IgD-negative memory B cell (primary cell): ENCODE results near the gene GAS7. TPM values are rescaled to one million over a fixed set of nuclear protein-coding genes. Genes with fewer than 3 reads are reported as not detected.
"Not testable (repeated sequence)": the region's sequence is repeated elsewhere in the genome, so short reads cannot be mapped to it uniquely, and the experiment has no call there.

ENCODE experiments used
- H3K27ac Mint-ChIP-seq, 3 donors: one replicate each; pipeline ENCODE4 v1.8.0; 2020 to 2022; ENCODE audit warnings: mild to moderate bottlenecking in 3 of 3, mixed read lengths in 3 of 3, moderate library complexity in 1 of 3
- H3K27me3 Mint-ChIP-seq: one replicate; pipeline ENCODE4 v1.8.0; 2021; ENCODE audit warnings: mixed read lengths
- H3K36me3 Mint-ChIP-seq: one replicate; pipeline ENCODE4 v1.8.0; 2020; ENCODE audit warnings: mild to moderate bottlenecking, mixed read lengths
- H3K4me1 Mint-ChIP-seq, 3 donors: one replicate each; pipeline ENCODE4 v1.8.0; 2020 to 2022; ENCODE audit warnings: mixed read lengths in 3 of 3, mild to moderate bottlenecking in 1 of 3
- H3K4me3 Mint-ChIP-seq, 4 donors: one replicate each; pipeline ENCODE4 v1.8.0; 2020 to 2022; ENCODE audit warnings: mild to moderate bottlenecking in 4 of 4, mixed read lengths in 4 of 4, moderate library complexity in 3 of 4
- H3K9me3 Mint-ChIP-seq, 3 donors: one replicate each; pipeline ENCODE4 v1.8.0; 2020 to 2021; ENCODE audit warnings: mixed read lengths in 3 of 3, mild to moderate bottlenecking in 1 of 3
- polyA plus RNA-seq: library from polyadenylated mRNA; unstranded; fragments of 300-500 nt; fragmentation: Illumina TruSeq; gene quantifications from one replicate; pipeline ENCODE4 v1.2.3, GENCODE V29; 2021

The GAS7 gene
- polyA plus RNA-seq, 1 donor from 2014 or later, result 1.7 TPM

GRCh38 chr17:10062691-10063385, 135.6 kb downstream of the GAS7 start:
- Mint-ChIP-seq H3K27ac (peak overlapping the region in 1 of 3 donors; percentile 38), H3K4me3 (peak overlapping the region; percentile 44 to 88 (median 66)), H3K36me3 (no peaks in the 10 kb centered on the region), H3K9me3 (peaks cover 1 to 8% (median 1%) of the 10 kb centered on the region in 3 donors), H3K4me1 (peaks cover 27 to 36% (median 31%) of the 10 kb centered on the region in 3 donors), H3K27me3 (peaks cover 10% of the 10 kb centered on the region)

DNA sequence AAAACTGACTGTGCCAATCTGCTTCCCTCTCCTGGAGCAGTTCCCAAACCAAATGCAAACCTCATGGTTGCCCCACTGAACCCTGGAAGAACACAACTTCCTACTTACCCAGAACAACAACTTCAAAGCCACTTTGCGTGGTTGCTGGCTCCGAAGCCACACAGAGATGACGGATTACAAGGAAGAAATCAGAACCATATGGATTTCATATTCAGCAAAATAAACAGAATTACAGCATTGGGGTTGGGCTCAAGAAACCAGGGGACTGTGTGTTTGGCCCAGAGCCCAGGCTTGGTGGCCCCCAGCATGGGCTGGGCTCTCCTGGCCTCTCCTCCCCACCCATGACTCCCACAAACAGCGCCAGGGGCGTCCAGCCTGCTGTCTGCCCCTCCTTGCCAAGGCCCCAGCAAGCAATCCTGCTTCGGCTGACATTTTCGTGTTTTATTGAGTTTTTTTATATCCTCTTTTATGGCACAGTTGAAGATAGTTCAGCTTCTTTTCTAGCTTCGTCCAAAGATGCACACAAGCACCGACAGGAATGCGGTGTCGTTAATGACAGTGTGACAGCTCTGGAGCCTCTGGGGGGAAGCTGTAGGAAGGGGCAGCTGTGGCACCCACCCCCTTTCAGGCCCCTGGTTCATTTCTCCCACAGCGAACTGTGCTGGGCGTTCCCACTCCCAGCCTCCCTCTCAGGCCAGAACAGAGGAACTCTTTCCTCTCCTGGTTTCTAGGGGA, 137.1 kb downstream of the GAS7 start:
- Mint-ChIP-seq H3K27me3 (peaks cover 10% of the 10 kb centered on the region), H3K4me1 (peaks cover 27 to 36% (median 31%) of the 10 kb centered on the region in 3 donors), H3K9me3 (peaks cover 1 to 8% (median 1%) of the 10 kb centered on the region in 3 donors), H3K36me3 (no peaks in the 10 kb centered on the region), H3K27ac (peak overlapping the region in 2 of 3 donors; percentile 31 to 68), H3K4me3 (no peak overlapping the region)

- Mint-ChIP-seq H3K27ac (peak overlapping the region in 1 of 3 donors; percentile 68), H3K4me1 (peaks cover 27 to 35% (median 34%) of the 10 kb centered on the region in 3 donors), H3K27me3 (peaks cover 10% of the 10 kb centered on the region), H3K4me3 (no peak overlapping the region), H3K9me3 (peaks cover 0 to 4% (median 1%) of the 10 kb centered on the region in 3 donors), H3K36me3 (no peaks in the 10 kb centered on the region)
Measured at GRCh38 chr17:10060526-10060925, 137.9 kb downstream of the GAS7 start.

- Mint-ChIP-seq H3K27me3 (peaks cover 10% of the 10 kb centered on the region), H3K4me1 (peaks cover 27 to 35% (median 30%) of the 10 kb centered on the region in 3 donors), H3K27ac (peak overlapping the region; percentile 69 to 90 (median 81)), H3K4me3 (peak overlapping the region; percentile 25 to 70 (median 41)), H3K9me3 (peaks cover 0 to 1% (median 0%) of the 10 kb centered on the region in 3 donors), H3K36me3 (no peaks in the 10 kb centered on the region)
Measured at GRCh38 chr17:10059684-10060211, 138.7 kb downstream of the GAS7 start.

DNA sequence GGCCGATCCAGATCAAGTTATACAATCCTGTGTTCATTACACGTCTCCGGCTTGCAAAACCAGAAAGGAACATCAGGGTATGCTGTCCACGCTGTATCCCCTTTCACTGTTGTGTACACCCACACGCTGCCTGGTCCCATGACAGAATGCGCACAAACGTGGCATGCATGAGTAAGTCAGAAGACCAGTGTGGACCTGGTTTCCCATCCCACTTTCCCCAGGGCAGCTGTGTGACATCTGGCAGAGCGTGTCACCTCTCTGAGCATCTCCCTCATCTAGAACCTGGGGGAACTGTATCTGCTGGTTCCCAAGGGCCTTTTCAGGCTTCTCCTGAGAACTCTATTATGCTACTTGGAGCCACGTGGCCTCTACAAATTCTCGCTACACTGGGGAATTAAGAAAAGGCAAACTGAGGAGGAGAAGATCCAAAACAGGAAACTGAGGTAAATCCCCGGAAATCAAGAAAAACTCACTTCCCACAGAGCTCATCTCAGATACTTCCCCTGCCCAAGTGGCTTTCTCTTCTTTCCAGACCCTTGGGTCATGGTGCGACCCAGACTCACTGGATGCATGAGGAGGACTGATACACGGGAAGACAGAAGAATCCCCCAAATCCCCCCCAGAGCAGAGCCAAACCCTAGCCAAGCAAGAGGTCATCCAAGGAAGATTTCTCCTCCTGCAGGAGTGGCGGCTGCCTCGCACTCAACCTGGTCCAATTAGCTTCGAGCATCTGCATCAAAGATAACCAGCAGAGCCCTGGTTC, 139.3 kb downstream of the GAS7 start:
- H3K27me3 Mint-ChIP-seq, result peaks cover 8% of the 10 kb centered on the region
- peaks cover 27 to 35% (median 30%) of the 10 kb centered on the region in 3 donors for H3K4me1 Mint-ChIP-seq
- peak overlapping the region; percentile 69 to 90 (median 81) for H3K27ac Mint-ChIP-seq
- peaks cover 0 to 1% (median 0%) of the 10 kb centered on the region in 3 donors for H3K9me3 Mint-ChIP-seq
- no peaks in the 10 kb centered on the region for H3K36me3 Mint-ChIP-seq
- H3K4me3 Mint-ChIP-seq, result peak overlapping the region; percentile 25 to 75 (median 41)

DNA sequence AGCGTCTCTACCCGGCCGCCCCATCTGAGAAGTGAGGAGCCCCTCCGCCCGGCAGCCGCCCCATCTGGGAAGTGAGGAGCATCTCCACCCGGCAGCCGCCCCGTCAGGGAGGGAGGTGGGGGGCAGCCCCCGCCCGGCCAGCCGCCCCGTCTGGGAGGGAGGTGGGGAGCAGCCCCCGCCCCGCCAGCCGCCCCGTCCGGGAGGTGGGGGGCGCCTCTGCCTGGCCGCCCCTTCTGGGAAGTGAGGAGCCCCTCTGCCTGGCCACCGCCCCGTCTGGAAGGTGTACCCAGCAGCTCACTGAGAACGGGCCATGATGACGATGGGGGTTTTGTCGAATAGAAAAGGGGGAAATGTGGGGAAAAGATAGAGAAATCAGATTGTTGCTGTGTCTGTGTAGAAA, 140.9 kb downstream of the GAS7 start:
- not testable (repeated sequence) for H3K9me3 Mint-ChIP-seq, H3K36me3 Mint-ChIP-seq, H3K4me3 Mint-ChIP-seq, H3K27ac Mint-ChIP-seq, H3K27me3 Mint-ChIP-seq
- peaks cover 14 to 23% (median 18%) of the 10 kb centered on the region in 3 donors for H3K4me1 Mint-ChIP-seq

- Mint-ChIP-seq H3K27me3 (peaks cover 2% of the 10 kb centered on the region), H3K9me3 (no peaks in the 10 kb centered on the region)
Measured at GRCh38 chr17:10055262-10055975, 143.0 kb downstream of the GAS7 start.

GRCh38 chr17:10053782-10054540, 144.4 kb downstream of the GAS7 start:
- Mint-ChIP-seq H3K4me3 (no peak overlapping the region), H3K9me3 (no peaks in the 10 kb centered on the region), H3K4me1 (peaks cover 10 to 15% (median 14%) of the 10 kb centered on the region in 3 donors), H3K36me3 (peaks cover 2% of the 10 kb centered on the region), H3K27ac (no peak overlapping the region), H3K27me3 (no peaks in the 10 kb centered on the region)

More at GRCh38 chr17:10055262-10055975, 143.0 kb downstream of the GAS7 start:
- Mint-ChIP-seq H3K4me1 (peaks cover 17 to 24% (median 23%) of the 10 kb centered on the region in 3 donors), H3K36me3 (peaks cover 2% of the 10 kb centered on the region), H3K4me3 (no peak overlapping the region), H3K27ac (peak overlapping the region in 1 of 3 donors; percentile 2)

DNA sequence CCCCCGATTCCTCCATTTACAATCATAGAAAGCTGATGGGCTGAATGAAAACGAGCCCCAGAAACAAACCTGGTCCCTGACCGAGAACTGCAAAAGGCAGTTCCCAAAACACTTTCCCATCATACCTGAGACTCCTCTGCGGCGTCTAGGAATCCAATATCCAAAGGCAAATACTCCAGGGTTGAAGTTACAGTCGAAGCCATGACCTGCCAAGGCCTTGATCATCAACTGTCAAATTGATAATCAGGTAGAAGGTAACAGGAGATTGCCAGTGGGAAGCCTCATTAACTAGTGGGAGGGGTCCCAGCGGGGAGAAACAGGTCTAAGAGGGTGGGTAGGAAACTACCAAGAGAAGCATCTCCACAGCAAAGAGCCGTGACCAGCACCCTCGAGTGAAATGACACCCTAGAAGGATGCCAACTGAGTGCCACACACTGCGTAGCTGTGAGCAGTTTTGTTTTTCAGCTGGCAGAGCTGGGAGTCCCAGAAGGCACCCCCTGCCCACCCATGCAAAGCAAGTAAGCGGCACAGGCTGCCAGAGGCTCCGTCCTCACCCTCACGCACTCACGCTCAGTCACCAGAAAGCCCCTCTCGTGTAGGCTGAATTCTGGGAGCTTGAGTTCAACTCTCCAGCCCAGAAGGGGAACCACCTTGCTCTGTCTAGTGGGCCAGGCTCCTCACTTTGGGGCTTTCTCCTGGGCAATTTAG, 146.1 kb downstream of the GAS7 start:
- H3K4me1 Mint-ChIP-seq, result peaks cover 11 to 15% (median 12%) of the 10 kb centered on the region in 3 donors
- H3K27ac Mint-ChIP-seq, result no peak overlapping the region
- no peaks in the 10 kb centered on the region for H3K9me3 Mint-ChIP-seq
- no peak overlapping the region for H3K4me3 Mint-ChIP-seq
- H3K36me3 Mint-ChIP-seq, result peaks cover 2% of the 10 kb centered on the region
- peaks cover under 1% of the 10 kb centered on the region for H3K27me3 Mint-ChIP-seq

DNA sequence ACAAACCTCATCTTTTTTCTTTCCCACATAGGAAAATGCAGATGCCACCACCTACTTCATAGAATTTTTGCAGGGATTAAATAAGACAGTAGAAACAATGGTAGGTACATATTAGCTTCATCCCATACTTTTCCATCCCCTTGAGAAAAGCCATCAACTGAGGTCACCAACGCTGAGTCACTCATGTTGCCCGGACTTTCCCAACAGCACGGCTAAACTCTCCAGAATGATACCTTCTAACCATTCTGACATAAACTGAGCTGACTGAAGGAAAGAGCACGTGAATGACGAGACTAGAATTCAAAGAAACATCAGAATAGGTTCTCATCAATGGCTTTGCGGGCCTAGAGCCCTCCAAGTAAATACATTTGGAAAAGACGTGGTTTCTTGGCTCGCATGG, 147.3 kb downstream of the GAS7 start:
- Mint-ChIP-seq H3K4me3 (peak overlapping the region in 1 of 4 donors; percentile 65), H3K36me3 (peaks cover 2% of the 10 kb centered on the region), H3K9me3 (no peaks in the 10 kb centered on the region), H3K27me3 (peaks cover 5% of the 10 kb centered on the region), H3K27ac (no peak overlapping the region), H3K4me1 (peaks cover 18 to 22% (median 20%) of the 10 kb centered on the region in 3 donors)

DNA sequence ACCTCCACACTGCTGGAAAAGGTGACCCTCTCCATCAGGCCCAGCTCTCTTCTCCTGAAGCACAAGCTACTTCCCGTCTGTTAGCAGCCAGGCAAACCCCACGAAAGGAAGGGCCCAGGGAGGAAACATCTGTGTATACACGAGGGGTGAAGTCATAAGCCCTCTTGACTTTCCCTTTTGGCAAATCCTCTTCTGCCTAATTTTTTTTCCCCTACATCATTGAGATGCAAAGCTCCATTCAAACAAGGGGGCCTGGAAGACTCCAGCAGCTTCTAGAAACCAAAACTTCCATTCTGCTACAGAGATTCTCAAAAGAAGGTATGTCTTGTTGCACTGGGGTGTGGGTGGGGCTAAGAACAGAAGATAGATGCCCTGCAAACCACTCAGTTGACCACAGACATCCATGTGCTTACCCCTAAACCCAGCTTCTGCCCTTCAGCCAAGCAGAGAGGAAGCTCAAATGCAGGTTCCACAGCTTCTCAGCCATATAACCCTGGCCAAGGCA, 147.8 kb downstream of the GAS7 start:
- Mint-ChIP-seq H3K36me3 (peaks cover 2% of the 10 kb centered on the region), H3K27me3 (peaks cover 5% of the 10 kb centered on the region), H3K4me3 (peak overlapping the region in 1 of 4 donors; percentile 65), H3K9me3 (no peaks in the 10 kb centered on the region), H3K4me1 (peaks cover 20 to 23% (median 22%) of the 10 kb centered on the region in 3 donors), H3K27ac (peak overlapping the region in 1 of 3 donors; percentile 80)

- Mint-ChIP-seq H3K36me3 (peaks cover 2% of the 10 kb centered on the region), H3K27ac (no peak overlapping the region), H3K4me1 (peaks cover 20 to 23% (median 22%) of the 10 kb centered on the region in 3 donors), H3K4me3 (no peak overlapping the region), H3K27me3 (peaks cover 5% of the 10 kb centered on the region), H3K9me3 (no peaks in the 10 kb centered on the region)
Measured at GRCh38 chr17:10048629-10049350, 149.6 kb downstream of the GAS7 start.
